NCI-H748 treated with DMSO at 0.1 percent for 48 hours (cell line): ENCODE measurements around the gene TNNT3.

Source experiments
- DNase-seq: peaks from one replicate; lab custom pipeline; 2025; lab: John Stamatoyannopoulos, UW

TNNT3 gene

GRCh38 chr11:1959786-1960185 lies 40.3 kb downstream of the TNNT3 start:
- no peak for DNase-seq

- no peak for DNase-seq
These were observed 44.4 kb downstream of the TNNT3 start for GRCh38 chr11:1963864-1964263.

- no peak for DNase-seq
These were observed 44.8 kb downstream of the TNNT3 start for GRCh38 chr11:1964348-1964747.

- no peak for DNase-seq
These were observed 45.5 kb downstream of the TNNT3 start for GRCh38 chr11:1964955-1965354.

GRCh38 chr11:1966531-1966930 lies 47.0 kb downstream of the TNNT3 start:
- no peak for DNase-seq

- DNase-seq = no peak
These were observed 48.2 kb downstream of the TNNT3 start for GRCh38 chr11:1967641-1968225.

GRCh38 chr11:1968454-1969002 lies 49.0 kb downstream of the TNNT3 start:
- DNase-seq = no peak

GRCh38 chr11:1969035-1969434 lies 49.5 kb downstream of the TNNT3 start:
- no peak for DNase-seq

- no peak for DNase-seq
These were observed 50.3 kb downstream of the TNNT3 start for GRCh38 chr11:1969776-1970175.

GRCh38 chr11:1970956-1971355 lies 51.5 kb downstream of the TNNT3 start:
- DNase-seq = no peak

GRCh38 chr11:1975185-1975584 lies 55.7 kb downstream of the TNNT3 start:
- DNase-seq = no peak

- no peak for DNase-seq
These were observed 59.4 kb downstream of the TNNT3 start for GRCh38 chr11:1978720-1979473.

- no peak for DNase-seq
These were observed 60.1 kb downstream of the TNNT3 start for GRCh38 chr11:1979607-1980006.

- no peak for DNase-seq
These were observed 63.5 kb downstream of the TNNT3 start for GRCh38 chr11:1982873-1983600.

- no peak for DNase-seq
These were observed 64.1 kb downstream of the TNNT3 start for GRCh38 chr11:1983601-1983961.

GRCh38 chr11:1987024-1987423 lies 67.5 kb downstream of the TNNT3 start:
- DNase-seq = no peak

GRCh38 chr11:1988174-1988573 lies 68.7 kb downstream of the TNNT3 start:
- DNase-seq = no peak
